Keratinocyte (primary cell): Measurements from ENCODE around the gene PRR7. TPM values are rescaled to one million over a fixed set of nuclear protein-coding genes. Genes with fewer than 3 reads are reported as not detected.

Experiments used
- DNase-seq: peaks from one replicate; pipeline ENCODE4 v3.0.0-alpha.2; 2011; ENCODE audit warnings: low read depth, missing footprints, low spot score
- FAIRE-seq: peaks from 2 replicates; lab custom pipeline; 2011; peaks lifted over from hg19 to GRCh38; lab: Jason Lieb, UNC
- H2AFZ ChIP-seq: 2 replicates; pipeline ENCODE4 v1.6.0; 2012; ENCODE audit warnings: low read length, control low read depth, inconsistent platforms; ENCODE audit not compliant: control insufficient read depth
- H3K27ac ChIP-seq: 2 replicates; pipeline ENCODE4 v1.5.1; 2011; ENCODE audit warnings: low read length; ENCODE audit not compliant: control insufficient read depth, insufficient read depth
- H3K27me3 ChIP-seq: 3 replicates; pipeline ENCODE4 v1.6.0; 2011; ENCODE audit warnings: low read length; ENCODE audit not compliant: control insufficient read depth, insufficient read depth; ENCODE audit errors: extremely low read depth
- H3K36me3 ChIP-seq, 2 experiments: 2 replicates in 1 of 2; 3 replicates in 1 of 2; pipeline ENCODE4 v1.5.1; 2011; ENCODE audit warnings: low read length in 2 of 2, mild to moderate bottlenecking in 1 of 2; ENCODE audit not compliant: control insufficient read depth in 2 of 2, insufficient read depth in 2 of 2; ENCODE audit errors: extremely low read depth in 1 of 2
- H3K4me1 ChIP-seq: 3 replicates; pipeline ENCODE4 v1.5.1; 2011; ENCODE audit warnings: low read length; ENCODE audit not compliant: control insufficient read depth, insufficient read depth; ENCODE audit errors: extremely low read depth
- H3K4me2 ChIP-seq: 3 replicates; pipeline ENCODE4 v1.6.0; 2011; ENCODE audit warnings: low read depth, low read length; ENCODE audit not compliant: control insufficient read depth, insufficient read depth; ENCODE audit errors: extremely low read depth
- H3K4me3 ChIP-seq, 3 experiments: fragments of 200-600 bp in 1 of 3; sonication (generic) in 1 of 3; 2 replicates in 2 of 3; 3 replicates in 1 of 3; pipeline ENCODE4 v1.5.1; 2011 to 2016; ENCODE audit warnings: low read length in 3 of 3, mild to moderate bottlenecking in 3 of 3, control low read depth in 2 of 3, inconsistent platforms in 1 of 3, low read depth in 1 of 3, mixed read lengths in 1 of 3, mixed run types in 1 of 3, moderate library complexity in 1 of 3; ENCODE audit not compliant: control insufficient read depth in 2 of 3, insufficient read depth in 2 of 3; ENCODE audit errors: extremely low read depth in 1 of 3
- H3K79me2 ChIP-seq: 2 replicates; pipeline ENCODE4 v1.6.0; 2012; ENCODE audit warnings: low read length; ENCODE audit not compliant: control insufficient read depth, insufficient read depth
- H3K9ac ChIP-seq: 3 replicates; pipeline ENCODE4 v1.6.0; 2011; ENCODE audit warnings: low read length; ENCODE audit not compliant: control insufficient read depth, insufficient read depth; ENCODE audit errors: extremely low read depth
- H3K9me1 ChIP-seq: 3 replicates; pipeline ENCODE4 v1.6.0; 2011; ENCODE audit warnings: low read length; ENCODE audit not compliant: control insufficient read depth, insufficient read depth; ENCODE audit errors: extremely low read depth
- H3K9me3 ChIP-seq: 2 replicates; pipeline ENCODE4 v1.5.1; 2012; ENCODE audit warnings: low read depth, low read length; ENCODE audit not compliant: control insufficient read depth
- H4K20me1 ChIP-seq: 3 replicates; pipeline ENCODE4 v1.6.0; 2011; ENCODE audit warnings: low read length; ENCODE audit not compliant: control insufficient read depth, insufficient read depth; ENCODE audit errors: extremely low read depth
- EZH2 ChIP-seq: IDR thresholded peaks from one replicate; pipeline ENCODE4 v1.6.1; 2012; ENCODE audit warnings: inconsistent platforms, mild to moderate bottlenecking, low read length, moderate library complexity
- dilution Hi-C: fragments of 300-500 bp; cut with MboI; formaldehyde crosslinking; loops from one replicate; pipeline ENCODE4 v1.7.0; 2020; ENCODE audit warnings: low sequenced_read_pairs; ENCODE audit not compliant: extremely low pct_ligation_motif_present
- polyA plus RNA-seq, 5 experiments: library from polyadenylated mRNA; depleted of rRNA in 3 of 5; stranded (reverse) in 3 of 5; stranded (forward) in 1 of 5; unstranded in 1 of 5; fragments of >200 nt; gene quantifications; 1 replicate in 1 of 5; 2 replicates in 3 of 5; 3 replicates in 1 of 5; pipeline versions ENCODE4 v1.2.1 to v1.2.3, GENCODE V29; 2011 to 2012; ENCODE audit warnings: missing spikeins in 2 of 5, low read depth in 1 of 5, low replicate concordance in 1 of 5
- TF ChIP-seq, protein P1 (sequence below), 3 experiments: IDR thresholded peaks in 1 of 3; conservative IDR thresholded peaks in 1 of 3; optimal IDR thresholded peaks in 1 of 3; 2 replicates in 2 of 3; 3 replicates in 1 of 3; pipeline versions ENCODE3 to v1.5.1; 2011; ENCODE audit warnings: low read length in 3 of 3, mild to moderate bottlenecking in 3 of 3, moderate library complexity in 2 of 3, control low read depth in 1 of 3, inconsistent platforms in 1 of 3; ENCODE audit not compliant: insufficient read depth in 2 of 3; ENCODE audit errors: extremely low read depth in 1 of 3

Gene PRR7
- polyA plus RNA-seq, 1 donor (not counting 4 experiments of a cell fraction or from before 2014, with no cell fraction given) = 1.1 TPM

- no peak for FAIRE-seq
- no peak for TF ChIP-seq EZH2
- TF ChIP-seq, protein P1, sequence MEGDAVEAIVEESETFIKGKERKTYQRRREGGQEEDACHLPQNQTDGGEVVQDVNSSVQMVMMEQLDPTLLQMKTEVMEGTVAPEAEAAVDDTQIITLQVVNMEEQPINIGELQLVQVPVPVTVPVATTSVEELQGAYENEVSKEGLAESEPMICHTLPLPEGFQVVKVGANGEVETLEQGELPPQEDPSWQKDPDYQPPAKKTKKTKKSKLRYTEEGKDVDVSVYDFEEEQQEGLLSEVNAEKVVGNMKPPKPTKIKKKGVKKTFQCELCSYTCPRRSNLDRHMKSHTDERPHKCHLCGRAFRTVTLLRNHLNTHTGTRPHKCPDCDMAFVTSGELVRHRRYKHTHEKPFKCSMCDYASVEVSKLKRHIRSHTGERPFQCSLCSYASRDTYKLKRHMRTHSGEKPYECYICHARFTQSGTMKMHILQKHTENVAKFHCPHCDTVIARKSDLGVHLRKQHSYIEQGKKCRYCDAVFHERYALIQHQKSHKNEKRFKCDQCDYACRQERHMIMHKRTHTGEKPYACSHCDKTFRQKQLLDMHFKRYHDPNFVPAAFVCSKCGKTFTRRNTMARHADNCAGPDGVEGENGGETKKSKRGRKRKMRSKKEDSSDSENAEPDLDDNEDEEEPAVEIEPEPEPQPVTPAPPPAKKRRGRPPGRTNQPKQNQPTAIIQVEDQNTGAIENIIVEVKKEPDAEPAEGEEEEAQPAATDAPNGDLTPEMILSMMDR (optimal IDR thresholded peaks at IDR 0.05 in 1 of 3, IDR thresholded peaks at IDR 0.05 in 1 of 3, conservative IDR thresholded peaks at IDR 0.05 in 1 of 3; ENCODE audit: extremely low read depth in 1 of 3, insufficient read depth in 2 of 3, low read length in 3 of 3) = no peak
- peaks cover 10 to 19% of the 10 kb centered on the region in 2 experiments for H3K36me3 ChIP-seq
- H3K9ac ChIP-seq = no peak overlapping the region
- H3K4me1 ChIP-seq = peaks cover 35% of the 10 kb centered on the region
- no peaks in the 10 kb centered on the region for H3K9me3 ChIP-seq
- H3K4me2 ChIP-seq = no peak overlapping the region
- no peak overlapping the region for H3K4me3 ChIP-seq
- peaks cover 10% of the 10 kb centered on the region for H3K9me1 ChIP-seq
- peaks cover 23% of the 10 kb centered on the region for H3K79me2 ChIP-seq
- dilution Hi-C loops = no loop called here
- peaks cover 16% of the 10 kb centered on the region for H4K20me1 ChIP-seq
- no peaks in the 10 kb centered on the region for H3K27me3 ChIP-seq
- no peak overlapping the region for H3K27ac ChIP-seq
- no peak for DNase-seq
- no peak overlapping the region for H2AFZ ChIP-seq
Measured at GRCh38 chr5:177469750-177470525, 23.3 kb downstream of the PRR7 start.

DNA sequence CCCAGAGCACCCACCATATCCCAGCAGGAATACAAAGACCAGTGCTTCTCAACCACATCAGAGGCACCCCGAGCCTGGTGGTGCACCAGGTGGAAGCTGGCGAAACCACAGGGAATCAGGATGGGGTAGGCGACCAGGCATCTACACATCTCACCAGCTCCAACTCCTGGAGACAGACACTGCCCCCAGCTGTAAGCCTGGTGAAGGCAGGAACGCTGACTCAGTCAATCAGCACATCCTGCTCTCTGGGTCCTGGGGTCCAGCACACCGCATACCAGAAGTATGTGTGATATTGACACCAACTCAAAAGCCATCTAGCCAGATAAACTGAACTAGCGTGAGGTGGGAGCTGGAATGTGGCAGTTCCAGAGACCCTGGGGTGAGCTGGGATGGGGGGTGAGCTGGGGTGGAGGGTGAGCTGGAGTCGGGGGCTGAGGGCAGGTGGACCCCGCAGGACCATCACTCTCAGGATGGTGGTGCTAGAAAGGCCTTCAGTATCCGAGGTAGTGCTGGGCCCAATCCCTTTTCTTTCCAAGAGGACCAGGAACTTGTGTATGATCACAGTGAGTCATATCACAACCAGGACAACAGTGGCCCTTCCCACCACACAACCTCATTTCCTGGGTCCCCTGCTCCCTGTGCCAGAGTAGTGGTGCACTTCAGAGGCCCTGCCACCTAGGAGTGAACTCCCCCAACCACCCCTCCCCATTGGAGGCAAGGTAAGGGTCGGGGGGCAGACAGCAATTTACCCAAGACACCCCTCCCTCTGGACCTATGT is 24.3 kb downstream of the PRR7 start:
- peaks cover 35% of the 10 kb centered on the region for H3K4me1 ChIP-seq
- FAIRE-seq = peak; percentile 82

More for the DNA sequence above, 24.3 kb downstream of the PRR7 start:
- Histone ChIP-seq H3K9ac (no peak overlapping the region), H3K4me2 (peak overlapping the region; percentile 79), H3K27ac (no peak overlapping the region), H3K79me2 (peaks cover 23% of the 10 kb centered on the region), H4K20me1 (peaks cover 16% of the 10 kb centered on the region), H2AFZ (no peak overlapping the region), H3K9me1 (peaks cover 10% of the 10 kb centered on the region), H3K27me3 (no peaks in the 10 kb centered on the region), H3K9me3 (no peaks in the 10 kb centered on the region), H3K36me3 (peaks cover 7 to 15% of the 10 kb centered on the region in 2 experiments), H3K4me3 (no peak overlapping the region)
- dilution Hi-C loops = no loop called here
- TF ChIP-seq, protein P1 (optimal IDR thresholded peaks at IDR 0.05 in 1 of 3, IDR thresholded peaks at IDR 0.05 in 1 of 3, conservative IDR thresholded peaks at IDR 0.05 in 1 of 3; ENCODE audit: extremely low read depth in 1 of 3, insufficient read depth in 2 of 3, low read length in 3 of 3) = no peak
- no peak for TF ChIP-seq EZH2
- DNase-seq = no peak
